Measurements from ENCODE around the gene SPDYE1.

SPDYE1 gene

DNA sequence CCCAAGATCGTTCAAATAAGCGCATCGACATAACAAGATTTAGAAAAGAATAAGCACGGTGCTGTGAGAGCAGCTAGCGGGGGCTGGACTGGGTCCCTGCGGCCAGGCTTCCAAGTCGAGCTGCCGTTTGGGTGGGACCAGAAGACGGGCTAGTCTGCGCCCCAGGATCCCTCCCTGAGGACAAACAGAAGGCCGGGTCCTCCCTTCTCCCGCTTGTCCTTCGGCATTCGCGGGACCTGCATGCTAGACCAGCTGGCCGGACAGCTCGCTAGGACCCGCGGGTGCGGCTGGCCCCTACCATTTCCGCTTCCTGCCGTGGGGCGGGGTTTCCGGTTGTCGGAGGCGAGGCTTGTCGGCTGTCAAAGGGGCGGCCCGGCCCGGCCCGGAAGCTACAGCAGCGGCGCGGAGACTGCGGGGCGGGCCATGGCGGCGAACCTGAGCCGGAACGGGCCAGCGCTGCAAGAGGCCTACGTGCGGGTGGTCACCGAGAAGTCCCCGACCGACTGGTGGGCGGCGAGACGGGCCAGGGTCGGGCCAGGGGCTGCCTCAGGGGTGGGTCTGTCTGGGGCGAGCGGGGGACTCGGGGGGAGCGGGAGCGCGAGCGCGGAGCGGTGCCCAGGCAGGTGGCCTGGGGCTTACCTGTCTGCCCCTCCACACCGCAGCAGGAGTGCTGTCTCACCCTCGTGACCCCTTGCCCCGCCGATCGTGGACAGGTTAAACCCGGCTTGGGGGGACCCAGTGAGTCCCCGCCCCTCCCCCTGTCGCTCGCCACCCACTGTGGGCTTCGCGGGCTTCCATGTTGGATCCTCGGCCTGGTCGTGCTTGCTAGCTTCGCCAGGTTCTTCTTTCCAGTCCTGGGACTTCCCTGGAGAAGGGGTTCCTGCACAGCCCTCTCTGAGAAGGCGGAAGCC is 46.9 kb downstream of the SPDYE1 start, which contains the start of gene DBNL:
TSS of gene DBNL (plus strand) at position 388 of the 911 bp plus-strand sequence. CDS start at position 424, 36 bp downstream.
- peak; percentile 91 for DNase-seq

DNA sequence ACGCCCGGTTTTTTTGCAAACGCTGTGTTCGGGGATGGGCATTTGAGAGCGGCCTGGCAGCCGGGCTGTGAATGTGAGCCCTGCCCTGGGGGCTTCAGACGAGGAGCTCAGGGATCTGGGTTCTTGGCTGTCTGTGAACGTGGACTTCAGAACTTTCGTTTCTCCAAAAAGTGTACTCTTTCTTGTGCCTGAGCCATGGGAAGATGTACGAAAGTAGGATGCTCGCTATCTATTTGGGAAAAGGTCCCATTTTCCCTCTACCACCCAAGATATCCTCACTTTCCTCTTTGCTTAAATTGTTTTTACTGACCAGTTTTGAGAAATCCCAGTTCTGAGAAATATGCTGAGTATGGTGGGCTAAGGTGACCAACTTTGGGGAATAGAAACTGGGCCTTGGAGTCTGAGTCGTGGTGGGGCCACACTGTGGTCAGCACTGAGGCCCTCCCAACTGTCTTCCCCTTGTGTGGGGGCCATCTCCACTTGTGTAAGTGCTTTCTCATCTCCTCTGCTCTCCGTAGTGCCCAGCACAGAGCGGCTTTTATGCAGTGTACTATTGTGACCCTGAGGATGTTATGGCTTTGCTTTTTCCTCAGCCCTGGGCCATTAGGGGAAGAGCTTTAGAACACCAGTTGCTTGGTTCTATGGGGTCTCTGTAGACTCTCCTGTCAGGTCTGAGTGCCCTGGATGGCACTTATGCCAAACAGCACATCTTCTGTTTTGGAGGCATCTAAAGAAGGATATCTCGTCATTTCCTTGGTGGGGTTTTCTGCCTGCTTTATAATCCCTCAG is 47.7 kb downstream of the SPDYE1 start:
- no peak for DNase-seq

DNA sequence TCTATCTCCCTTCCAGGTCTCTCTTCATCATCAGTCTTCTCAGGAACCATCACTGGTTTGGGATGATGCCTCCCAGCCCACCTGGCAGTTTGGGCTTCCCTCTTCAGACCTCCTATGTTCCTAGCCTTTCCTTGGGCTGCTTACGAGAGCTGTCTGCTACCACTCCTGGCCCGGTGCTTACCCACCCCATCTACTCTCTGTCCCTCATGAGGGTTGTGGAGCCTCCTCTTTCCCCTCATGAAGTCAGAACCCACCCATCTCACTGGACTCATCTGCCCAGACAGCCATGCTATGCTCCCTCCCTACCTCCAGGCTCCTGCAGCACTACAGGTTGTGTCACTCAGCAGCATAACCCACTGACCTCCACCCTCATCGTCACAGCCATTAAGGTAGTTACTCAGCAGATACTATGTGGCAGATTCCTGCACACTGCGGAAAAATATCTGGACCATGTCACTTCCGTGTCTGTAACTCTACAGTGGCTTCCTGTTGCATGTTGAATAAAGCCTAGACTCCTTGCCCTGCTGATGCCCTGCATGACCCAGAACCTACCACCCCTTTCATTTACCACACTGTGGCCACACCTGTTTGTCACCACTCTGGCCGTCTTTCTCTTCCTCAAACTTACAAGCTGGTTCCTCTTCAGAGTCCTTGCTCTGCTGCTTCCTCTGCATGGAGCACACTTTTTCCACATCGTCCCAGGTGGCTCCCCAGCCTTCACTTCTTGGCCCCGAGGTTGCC is 48.8 kb downstream of the SPDYE1 start:
- DNase-seq: peak; percentile 48

GRCh38 chr7:44048031-44048795 is 50.5 kb downstream of the SPDYE1 start:
- DNase-seq: no peak

DNA sequence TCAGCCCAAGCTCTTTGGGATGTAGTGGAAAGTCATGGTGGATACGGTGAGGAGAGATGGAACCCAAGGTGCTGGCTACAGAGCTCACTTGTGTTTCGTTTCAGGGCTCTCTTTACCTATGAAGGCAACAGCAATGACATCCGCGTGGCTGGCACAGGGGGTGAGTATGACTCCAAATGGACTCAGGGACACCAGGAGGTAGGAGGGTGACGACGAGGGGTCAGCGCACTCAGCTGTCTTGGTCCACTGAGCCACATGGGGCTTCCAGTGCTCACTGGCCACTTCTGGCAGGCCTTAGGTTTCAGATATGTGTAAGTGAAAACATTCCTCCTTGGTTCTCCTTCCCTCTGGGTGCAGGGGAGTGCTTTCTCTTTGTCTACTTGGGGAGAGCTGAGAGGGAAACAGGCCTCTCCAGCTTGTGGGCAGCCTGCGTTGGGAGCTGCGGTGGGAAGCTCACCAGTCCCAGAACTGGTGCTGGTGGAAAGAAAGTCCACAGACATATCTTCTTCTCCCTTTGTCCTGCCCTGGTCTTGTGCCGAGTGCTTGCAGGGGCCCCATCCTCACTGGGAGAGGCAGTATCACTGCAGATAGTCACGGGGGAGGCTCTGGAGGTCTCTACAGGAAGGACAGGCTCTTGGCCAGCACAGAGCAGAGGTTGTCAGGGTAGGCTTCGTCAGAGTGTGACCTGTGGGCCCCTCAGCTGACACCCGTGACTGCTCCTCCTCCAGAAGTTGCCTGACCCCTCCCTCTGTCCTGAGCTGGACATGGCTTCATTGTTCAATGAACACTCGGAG is 52.6 kb downstream of the SPDYE1 start:
- no peak for DNase-seq

GRCh38 chr7:44050915-44051560 is 53.3 kb downstream of the SPDYE1 start:
- DNase-seq: peak; percentile 26

- no peak for DNase-seq
Measured at GRCh38 chr7:44051611-44052220, 54.0 kb downstream of the SPDYE1 start.

DNA sequence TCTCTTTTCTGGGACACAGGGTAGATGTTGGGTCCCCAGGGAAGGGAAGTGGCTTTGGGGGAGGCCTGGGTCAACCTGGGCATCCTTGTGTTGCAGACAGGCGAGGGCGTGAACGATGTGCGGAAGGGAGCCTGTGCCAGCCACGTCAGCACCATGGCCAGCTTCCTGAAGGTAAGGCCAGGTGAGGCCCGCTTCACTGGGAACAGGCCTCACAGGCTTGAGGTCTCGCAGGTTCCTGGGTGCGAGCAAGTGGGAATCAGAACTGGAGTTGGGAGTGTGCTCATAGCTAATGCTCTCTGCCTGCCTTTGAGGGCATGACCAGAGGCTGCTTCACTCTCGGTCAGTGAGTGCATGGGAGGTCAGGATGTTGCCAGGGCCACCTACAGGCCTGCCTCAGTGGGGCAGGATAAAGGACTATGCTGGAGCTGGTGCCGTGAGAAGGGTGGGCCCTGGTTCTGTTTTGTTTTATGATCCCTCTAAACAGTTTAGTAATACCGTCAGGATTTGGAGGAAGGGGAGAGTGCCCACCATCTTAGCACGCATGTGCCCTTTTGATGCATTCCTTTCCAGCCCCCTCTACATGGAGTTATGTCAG is 55.2 kb downstream of the SPDYE1 start:
- DNase-seq: no peak

DNA sequence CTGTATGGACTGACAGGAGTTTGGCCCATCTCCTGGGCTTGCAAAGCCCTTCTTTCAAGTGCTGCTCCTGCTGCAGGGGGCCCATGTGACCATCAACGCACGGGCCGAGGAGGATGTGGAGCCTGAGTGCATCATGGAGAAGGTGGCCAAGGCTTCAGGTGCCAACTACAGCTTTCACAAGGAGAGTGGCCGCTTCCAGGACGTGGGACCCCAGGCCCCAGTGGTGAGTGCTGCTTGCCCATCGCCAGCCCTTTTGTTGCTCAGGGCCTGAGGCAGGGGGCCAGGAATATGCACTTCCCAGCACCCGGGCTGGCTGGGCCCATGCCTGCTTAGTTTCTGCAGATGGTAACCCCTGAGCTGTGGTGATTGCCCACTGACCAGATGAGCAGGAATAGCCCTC is 59.0 kb downstream of the SPDYE1 start:
- DNase-seq: no peak

DNA sequence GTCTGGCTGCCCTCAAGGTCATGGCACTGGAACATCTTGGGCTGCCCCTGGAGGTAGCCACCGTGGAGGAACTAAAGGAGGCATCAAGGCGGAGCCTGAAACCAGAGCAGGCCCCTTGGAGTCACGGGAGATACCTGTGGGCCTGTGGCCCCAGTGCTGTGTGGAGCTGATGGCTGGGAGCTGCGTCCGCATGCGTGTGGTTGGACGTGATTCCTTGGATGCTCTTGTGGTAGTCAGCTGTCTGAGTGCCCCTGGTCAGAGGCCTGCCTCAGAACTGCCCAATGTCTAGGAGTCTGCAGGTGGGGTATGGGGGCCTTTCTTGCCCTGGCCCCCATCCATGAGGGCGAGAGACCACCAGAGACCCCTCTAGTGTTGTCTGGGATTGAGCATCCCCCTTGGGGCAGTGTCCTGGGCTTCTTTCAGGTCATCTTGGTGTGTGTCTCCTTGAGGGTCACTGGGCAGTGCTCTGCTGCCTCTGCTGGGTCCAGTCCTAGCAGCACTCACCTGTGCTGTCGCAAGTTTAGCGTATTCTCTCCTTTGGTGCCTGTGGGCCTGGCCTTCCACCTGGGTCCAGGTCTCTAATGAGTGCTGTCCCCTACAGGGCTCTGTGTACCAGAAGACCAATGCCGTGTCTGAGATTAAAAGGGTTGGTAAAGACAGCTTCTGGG is 59.6 kb downstream of the SPDYE1 start:
- no peak for DNase-seq

DNA sequence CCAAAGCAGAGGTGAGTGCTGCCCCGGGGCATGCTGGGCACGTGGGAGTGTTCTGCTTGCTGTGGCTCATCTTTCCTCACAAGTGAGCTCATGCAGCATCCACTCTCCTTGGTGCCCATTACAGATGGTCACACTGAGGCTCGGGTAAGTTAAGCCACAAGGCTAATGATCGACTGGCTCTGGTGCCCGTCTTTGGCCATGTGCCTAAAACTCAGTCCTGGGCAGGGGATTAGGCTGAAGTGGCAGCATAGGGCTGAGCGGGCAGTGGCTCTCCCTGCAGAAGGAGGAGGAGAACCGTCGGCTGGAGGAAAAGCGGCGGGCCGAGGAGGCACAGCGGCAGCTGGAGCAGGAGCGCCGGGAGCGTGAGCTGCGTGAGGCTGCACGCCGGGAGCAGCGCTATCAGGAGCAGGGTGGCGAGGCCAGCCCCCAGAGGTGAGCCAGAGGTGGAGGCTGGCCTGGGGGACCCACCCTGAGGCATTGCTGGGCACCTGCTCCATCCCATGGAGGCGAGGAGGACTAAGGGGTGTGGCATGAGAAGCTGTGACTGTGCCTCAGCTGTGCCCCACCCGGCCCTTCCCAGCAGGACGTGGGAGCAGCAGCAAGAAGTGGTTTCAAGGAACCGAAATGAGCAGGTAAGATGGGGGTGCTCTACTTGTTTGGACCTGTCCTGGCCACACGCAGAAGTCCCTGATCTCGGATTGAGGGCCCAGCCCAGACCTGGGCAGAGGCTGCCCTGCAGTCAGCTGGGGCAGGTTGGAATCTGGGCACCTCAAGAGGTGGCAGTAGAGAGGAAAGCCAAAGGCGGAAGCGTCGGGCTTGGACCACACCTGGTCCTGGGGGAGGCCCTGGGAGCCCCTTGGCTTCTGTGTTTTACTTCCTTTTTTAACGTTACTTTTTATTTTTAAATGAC is 60.4 kb downstream of the SPDYE1 start:
- no peak for DNase-seq

- DNase-seq: no peak
Measured at GRCh38 chr7:44058759-44059218, 61.1 kb downstream of the SPDYE1 start.

GRCh38 chr7:44059219-44060090 is 61.8 kb downstream of the SPDYE1 start:
- no peak for DNase-seq

Data from CD4-positive, alpha-beta T cell treated with Interleukin-6 for 4 hours (primary cell).